ENCODE measurements around the gene INPP5D.

DNA sequence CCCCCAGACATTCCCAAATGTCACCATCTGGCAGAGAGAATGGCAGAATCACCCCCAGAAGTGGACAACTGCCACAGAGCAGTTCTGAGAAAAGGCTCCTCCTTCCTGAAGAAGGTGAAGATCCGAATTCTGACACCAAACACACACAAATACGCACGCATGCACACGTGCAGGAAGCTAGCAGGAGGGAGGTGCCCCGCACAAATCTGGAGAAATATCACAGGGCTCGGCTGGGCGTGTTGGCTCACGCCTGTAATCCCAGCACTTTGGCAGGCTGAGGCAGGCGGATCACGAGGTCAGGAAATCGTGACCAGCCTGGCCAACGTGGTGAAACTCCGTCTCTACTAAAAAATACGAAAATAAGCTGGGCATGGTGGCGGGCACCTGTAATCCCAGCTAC, 152.9 kb downstream of the INPP5D start:
- TF ChIP-seq, protein P1, sequence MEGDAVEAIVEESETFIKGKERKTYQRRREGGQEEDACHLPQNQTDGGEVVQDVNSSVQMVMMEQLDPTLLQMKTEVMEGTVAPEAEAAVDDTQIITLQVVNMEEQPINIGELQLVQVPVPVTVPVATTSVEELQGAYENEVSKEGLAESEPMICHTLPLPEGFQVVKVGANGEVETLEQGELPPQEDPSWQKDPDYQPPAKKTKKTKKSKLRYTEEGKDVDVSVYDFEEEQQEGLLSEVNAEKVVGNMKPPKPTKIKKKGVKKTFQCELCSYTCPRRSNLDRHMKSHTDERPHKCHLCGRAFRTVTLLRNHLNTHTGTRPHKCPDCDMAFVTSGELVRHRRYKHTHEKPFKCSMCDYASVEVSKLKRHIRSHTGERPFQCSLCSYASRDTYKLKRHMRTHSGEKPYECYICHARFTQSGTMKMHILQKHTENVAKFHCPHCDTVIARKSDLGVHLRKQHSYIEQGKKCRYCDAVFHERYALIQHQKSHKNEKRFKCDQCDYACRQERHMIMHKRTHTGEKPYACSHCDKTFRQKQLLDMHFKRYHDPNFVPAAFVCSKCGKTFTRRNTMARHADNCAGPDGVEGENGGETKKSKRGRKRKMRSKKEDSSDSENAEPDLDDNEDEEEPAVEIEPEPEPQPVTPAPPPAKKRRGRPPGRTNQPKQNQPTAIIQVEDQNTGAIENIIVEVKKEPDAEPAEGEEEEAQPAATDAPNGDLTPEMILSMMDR (conservative IDR thresholded peaks at IDR 0.05; ENCODE audit: low read length): no peak
- TF ChIP-seq EZH2phosphoT487 (IDR thresholded peaks at IDR 0.05; ENCODE audit: borderline replicate concordance, low read depth, low read length): no peak

All from OCI-LY7 (cell line).